ENCODE data around the gene FOXD1. TPM values are rescaled to one million over a fixed set of nuclear protein-coding genes. Genes with fewer than 3 reads are reported as not detected.

The FOXD1 gene
- total RNA-seq, 2 donors from 2014 or later = not detected

GRCh38 chr5:73426034-73426433 is 22.5 kb downstream of the FOXD1 start:
- no peak for TF ChIP-seq CTCF (IDR thresholded peaks at IDR 0.05)
- TF ChIP-seq POLR2A (IDR thresholded peaks at IDR 0.05) = no peak
- H3K27ac ChIP-seq = no peak overlapping the region
- no peaks in the 10 kb centered on the region for H3K4me1 ChIP-seq
- peaks cover 0 to 1% of the 10 kb centered on the region in 2 donors for H3K27me3 ChIP-seq
- intact Hi-C loops (cut with DNase I) = no loop called here
- DNase-seq (no peak), ATAC-seq (no peak)
- WGBS, 2 donors = 73 to 82% methylated on average over 3 of the region's 3 CpGs
- no peak overlapping the region for H3K4me3 ChIP-seq
- H3K9me3 ChIP-seq = no peaks in the 10 kb centered on the region
- H3K36me3 ChIP-seq (replicated peaks in 1 of 2; ENCODE audit: insufficient read depth in 1 of 2, low read depth in 2 of 2) = no peaks in the 10 kb centered on the region

- peaks cover 0 to 16% of the 10 kb centered on the region in 2 donors for H3K27me3 ChIP-seq
- TF ChIP-seq POLR2A (IDR thresholded peaks at IDR 0.05) (no peak), CTCF (IDR thresholded peaks at IDR 0.05) (no peak)
- H3K4me3 ChIP-seq = no peak overlapping the region
- no peak overlapping the region for H3K27ac ChIP-seq
- intact Hi-C loops (cut with DNase I) = no loop called here
- 9 to 14% methylated on average over 5 of the region's 5 CpGs for WGBS, 2 donors
- no peak for ATAC-seq
- H3K9me3 ChIP-seq = no peaks in the 10 kb centered on the region
- H3K36me3 ChIP-seq (replicated peaks in 1 of 2; ENCODE audit: insufficient read depth in 1 of 2, low read depth in 2 of 2) = no peaks in the 10 kb centered on the region
- no peak for DNase-seq
- peaks cover 8% of the 10 kb centered on the region for H3K4me1 ChIP-seq
Measured at GRCh38 chr5:73424556-73424977, 24.0 kb downstream of the FOXD1 start.

DNA sequence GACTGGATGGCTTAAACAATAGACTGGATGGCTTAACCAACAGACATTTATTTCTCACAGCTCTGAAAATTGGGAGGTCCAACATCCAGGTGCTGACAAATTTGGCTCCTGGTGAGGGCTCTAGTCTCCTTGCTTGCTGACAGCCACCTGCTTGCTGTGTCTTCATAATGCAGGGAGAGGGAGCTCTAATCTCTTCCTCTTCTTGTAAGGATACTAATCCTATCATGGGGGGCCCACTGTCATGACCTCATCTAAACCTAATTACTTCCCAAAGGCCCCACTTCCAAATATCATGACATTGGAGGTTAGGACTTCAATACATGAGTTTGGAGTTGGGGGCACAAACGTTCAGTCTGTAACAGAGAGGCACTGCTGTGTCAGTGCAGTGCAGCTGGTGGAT is 26.4 kb downstream of the FOXD1 start:
- H3K4me3 ChIP-seq = no peak overlapping the region
- no peaks in the 10 kb centered on the region for H3K9me3 ChIP-seq
- TF ChIP-seq CTCF (IDR thresholded peaks at IDR 0.05) = no peak
- no peak for TF ChIP-seq POLR2A (IDR thresholded peaks at IDR 0.05)
- DNase-seq (no peak), ATAC-seq (no peak)
- H3K27me3 ChIP-seq = peaks cover 0 to 23% of the 10 kb centered on the region in 2 donors
- no peaks in the 10 kb centered on the region for H3K36me3 ChIP-seq (replicated peaks in 1 of 2; ENCODE audit: insufficient read depth in 1 of 2, low read depth in 2 of 2)
- intact Hi-C loops (cut with DNase I) = no loop called here
- H3K4me1 ChIP-seq = peaks cover 11% of the 10 kb centered on the region
- WGBS, 2 donors = 63 to 91% methylated on average over 1 of the region's 1 CpG
- H3K27ac ChIP-seq = no peak overlapping the region

DNA sequence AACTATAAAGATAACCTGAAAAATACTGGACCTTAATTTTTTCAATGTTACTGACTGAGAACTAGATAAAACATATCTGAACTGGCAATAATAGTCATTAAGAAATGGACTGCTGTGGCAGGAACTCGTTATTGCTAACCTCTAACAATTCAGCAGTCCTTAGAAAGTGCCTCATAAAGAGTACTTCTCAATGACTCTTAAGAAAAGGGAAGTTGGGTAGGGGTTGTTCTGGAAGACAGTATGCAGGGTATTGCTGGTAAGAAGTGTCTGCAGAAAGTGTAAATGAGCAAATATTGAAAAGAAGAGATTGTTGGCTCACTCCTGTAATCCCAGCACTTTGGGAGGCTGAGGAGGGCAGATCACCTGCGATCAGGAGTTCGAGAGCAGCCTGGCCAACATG is 27.9 kb downstream of the FOXD1 start:
- no peaks in the 10 kb centered on the region for H3K36me3 ChIP-seq (replicated peaks in 1 of 2; ENCODE audit: insufficient read depth in 1 of 2, low read depth in 2 of 2)
- H3K9me3 ChIP-seq = no peaks in the 10 kb centered on the region
- intact Hi-C loops (cut with DNase I) = no loop called here
- no peak for ATAC-seq
- no peak overlapping the region for H3K27ac ChIP-seq
- H3K4me3 ChIP-seq = no peak overlapping the region
- DNase-seq = no peak
- peaks cover 11% of the 10 kb centered on the region for H3K4me1 ChIP-seq
- TF ChIP-seq POLR2A (IDR thresholded peaks at IDR 0.05) = no peak
- no peak for TF ChIP-seq CTCF (IDR thresholded peaks at IDR 0.05)
- 46 to 70% methylated on average over 3 of the region's 3 CpGs for WGBS, 2 donors
- H3K27me3 ChIP-seq = peaks cover 0 to 23% of the 10 kb centered on the region in 2 donors

Measured in body of pancreas (tissue), 4 donors.